IPS-15b (cell line): ENCODE results near the gene CYP4A11.
"Not testable (repeated sequence)": the region's sequence is repeated elsewhere in the genome, so short reads cannot be mapped to it uniquely, and the experiment has no call there.

ENCODE experiments used
- H3K27me3 ChIP-seq: one replicate; pipeline ENCODE4 v1.6.1; 2013; ENCODE audit warnings: low read length; ENCODE audit not compliant: control insufficient read depth, insufficient read depth
- H3K36me3 ChIP-seq: one replicate; pipeline ENCODE4 v1.6.1; 2013; ENCODE audit warnings: low read length; ENCODE audit not compliant: control insufficient read depth, insufficient read depth
- H3K4me1 ChIP-seq: one replicate; pipeline ENCODE4 v1.6.1; 2013; ENCODE audit warnings: mild to moderate bottlenecking, low read length; ENCODE audit not compliant: control insufficient read depth, insufficient read depth
- H3K4me3 ChIP-seq: one replicate; pipeline ENCODE4 v1.5.1; 2013; ENCODE audit warnings: low read depth, low read length
- H3K9ac ChIP-seq: one replicate; pipeline ENCODE4 v1.6.1; 2013; ENCODE audit warnings: low read depth, mild to moderate bottlenecking, low read length
- H3K9me3 ChIP-seq: one replicate; pipeline ENCODE4 v1.6.1; 2013; ENCODE audit warnings: mild to moderate bottlenecking, low read length; ENCODE audit not compliant: control insufficient read depth, insufficient read depth

CYP4A11 gene

GRCh38 chr1:46948629-46949416, 7.5 kb upstream of the CYP4A11 start:
- Histone ChIP-seq H3K4me3 (no peak overlapping the region), H3K9ac (no peak overlapping the region), H3K27me3 (no peaks in the 10 kb centered on the region), H3K36me3 (no peaks in the 10 kb centered on the region), H3K4me1 (peaks cover 3% of the 10 kb centered on the region), H3K9me3 (no peaks in the 10 kb centered on the region)

GRCh38 chr1:46947706-46948105, 6.4 kb upstream of the CYP4A11 start:
- H3K9me3 ChIP-seq, H3K4me1 ChIP-seq, H3K27me3 ChIP-seq, H3K36me3 ChIP-seq, H3K9ac ChIP-seq, H3K4me3 ChIP-seq: not testable (repeated sequence)

GRCh38 chr1:46942086-46942485, 810 bp upstream of the CYP4A11 start:
- H3K9ac ChIP-seq, result no peak overlapping the region
- H3K4me3 ChIP-seq, result no peak overlapping the region
- peaks cover under 1% of the 10 kb centered on the region for H3K4me1 ChIP-seq
- H3K36me3 ChIP-seq, result no peaks in the 10 kb centered on the region
- no peaks in the 10 kb centered on the region for H3K27me3 ChIP-seq
- H3K9me3 ChIP-seq, result no peaks in the 10 kb centered on the region

GRCh38 chr1:46940307-46940706, 969 bp downstream of the CYP4A11 start:
- H3K36me3 ChIP-seq, result no peaks in the 10 kb centered on the region
- H3K27me3 ChIP-seq, result no peaks in the 10 kb centered on the region
- no peak overlapping the region for H3K9ac ChIP-seq
- no peaks in the 10 kb centered on the region for H3K9me3 ChIP-seq
- H3K4me3 ChIP-seq, result no peak overlapping the region
- no peaks in the 10 kb centered on the region for H3K4me1 ChIP-seq

- Histone ChIP-seq H3K4me1 (no peaks in the 10 kb centered on the region), H3K27me3 (no peaks in the 10 kb centered on the region), H3K36me3 (no peaks in the 10 kb centered on the region), H3K4me3 (no peak overlapping the region), H3K9ac (no peak overlapping the region), H3K9me3 (no peaks in the 10 kb centered on the region)
These were observed 4.0 kb downstream of the CYP4A11 start for GRCh38 chr1:46937270-46937669.

- H3K27me3 ChIP-seq, result no peaks in the 10 kb centered on the region
- H3K4me1 ChIP-seq, result no peaks in the 10 kb centered on the region
- H3K9ac ChIP-seq, result no peak overlapping the region
- no peak overlapping the region for H3K4me3 ChIP-seq
- H3K36me3 ChIP-seq, result no peaks in the 10 kb centered on the region
- no peaks in the 10 kb centered on the region for H3K9me3 ChIP-seq
These were observed 4.5 kb downstream of the CYP4A11 start for GRCh38 chr1:46936788-46937187.

- not testable (repeated sequence) for H3K9me3 ChIP-seq, H3K4me3 ChIP-seq, H3K36me3 ChIP-seq, H3K27me3 ChIP-seq, H3K4me1 ChIP-seq, H3K9ac ChIP-seq
These were observed 6.4 kb downstream of the CYP4A11 start for GRCh38 chr1:46934852-46935251.

- not testable (repeated sequence) for H3K27me3 ChIP-seq, H3K9ac ChIP-seq, H3K4me1 ChIP-seq, H3K36me3 ChIP-seq, H3K4me3 ChIP-seq, H3K9me3 ChIP-seq
These were observed 9.3 kb downstream of the CYP4A11 start for GRCh38 chr1:46932020-46932419.

GRCh38 chr1:46931151-46931550, 10.1 kb downstream of the CYP4A11 start:
- Histone ChIP-seq H3K9me3 (no peaks in the 10 kb centered on the region), H3K36me3 (no peaks in the 10 kb centered on the region), H3K9ac (no peak overlapping the region), H3K4me1 (no peaks in the 10 kb centered on the region), H3K4me3 (no peak overlapping the region), H3K27me3 (no peaks in the 10 kb centered on the region)

- Histone ChIP-seq H3K36me3 (no peaks in the 10 kb centered on the region), H3K4me1 (no peaks in the 10 kb centered on the region), H3K9me3 (no peaks in the 10 kb centered on the region), H3K4me3 (no peak overlapping the region), H3K9ac (no peak overlapping the region), H3K27me3 (no peaks in the 10 kb centered on the region)
These were observed 13.9 kb downstream of the CYP4A11 start for GRCh38 chr1:46927249-46927835.

GRCh38 chr1:46910790-46911189, 30.5 kb downstream of the CYP4A11 start:
- peaks cover 5% of the 10 kb centered on the region for H3K9me3 ChIP-seq
- H3K36me3 ChIP-seq, result no peaks in the 10 kb centered on the region
- no peaks in the 10 kb centered on the region for H3K27me3 ChIP-seq
- H3K4me1 ChIP-seq, result no peaks in the 10 kb centered on the region
- H3K9ac ChIP-seq, result no peak overlapping the region
- no peak overlapping the region for H3K4me3 ChIP-seq

GRCh38 chr1:46903481-46903880, 37.8 kb downstream of the CYP4A11 start:
- H3K9ac ChIP-seq, result no peak overlapping the region
- no peaks in the 10 kb centered on the region for H3K27me3 ChIP-seq
- no peaks in the 10 kb centered on the region for H3K4me1 ChIP-seq
- H3K4me3 ChIP-seq, result no peak overlapping the region
- H3K36me3 ChIP-seq, result no peaks in the 10 kb centered on the region
- peaks cover 4% of the 10 kb centered on the region for H3K9me3 ChIP-seq
